Activated CD4-positive, alpha-beta T cell treated with anti-CD3 and anti-CD28 coated beads for 36 hours (primary cell): ENCODE measurements around the gene HAVCR1. TPM values are rescaled to one million over a fixed set of nuclear protein-coding genes. Genes with fewer than 3 reads are reported as not detected.
"Not testable (repeated sequence)": the region's sequence is repeated elsewhere in the genome, so short reads cannot be mapped to it uniquely, and the experiment has no call there.

ENCODE experiments used
- ATAC-seq: fragments of 200-7000 bp; cut with Tn5 transposase; one replicate; pipeline ENCODE4 v1.10.0; 2021; ENCODE audit warnings: mild to moderate bottlenecking, moderate library complexity
- CTCF ChIA-PET: fragments of 350-600 bp; sonication (Branson Sonifier 250); formaldehyde crosslinking; loops from one replicate; lab custom pipeline; 2021; ENCODE audit warnings: antibody characterized with exemption; lab: Charles Lee
- POLR2A ChIA-PET: fragments of 350-600 bp; sonication (Branson Sonifier 250); formaldehyde crosslinking; loops from one replicate; lab custom pipeline; 2021; ENCODE audit warnings: antibody characterized with exemption, inconsistent platforms; lab: Charles Lee
- DNase-seq: peaks from one replicate; pipeline ENCODE4 v3.0.0-alpha.2; 2020
- H3K27ac Mint-ChIP-seq: one replicate; pipeline ENCODE4 v1.8.0; 2021; ENCODE audit warnings: mixed read lengths
- H3K27me3 Mint-ChIP-seq: one replicate; pipeline ENCODE4 v1.8.0; 2021; ENCODE audit warnings: mixed read lengths
- H3K36me3 Mint-ChIP-seq: one replicate; pipeline ENCODE4 v1.8.0; 2021; ENCODE audit warnings: low read depth, mixed read lengths
- H3K4me1 Mint-ChIP-seq: one replicate; pipeline ENCODE4 v1.8.0; 2021; ENCODE audit warnings: mixed read lengths
- H3K4me3 Mint-ChIP-seq: one replicate; pipeline ENCODE4 v1.8.0; 2021; ENCODE audit warnings: mild to moderate bottlenecking, moderate library complexity, mixed read lengths
- H3K9me3 Mint-ChIP-seq: one replicate; pipeline ENCODE4 v1.8.0; 2021; ENCODE audit warnings: low read depth, mixed read lengths
- intact Hi-C, 2 experiments: fragments of 100-400 bp; cut with DNase I in 1 of 2; cut with micrococcal nuclease in 1 of 2; formaldehyde crosslinking; loops; one replicate each; pipeline versions ENCODE4 v1.14.2 to v1.15.1; 2022 to 2024; cut with DNase I, micrococcal nuclease
- total RNA-seq, 2 experiments: library from RNA; stranded (reverse); gene quantifications; one replicate each; pipeline ENCODE4 v1.2.3, GENCODE V29; 2021

Gene HAVCR1
- total RNA-seq, 2 experiments from 2014 or later = 0.65 TPM; not detected in 1

DNA sequence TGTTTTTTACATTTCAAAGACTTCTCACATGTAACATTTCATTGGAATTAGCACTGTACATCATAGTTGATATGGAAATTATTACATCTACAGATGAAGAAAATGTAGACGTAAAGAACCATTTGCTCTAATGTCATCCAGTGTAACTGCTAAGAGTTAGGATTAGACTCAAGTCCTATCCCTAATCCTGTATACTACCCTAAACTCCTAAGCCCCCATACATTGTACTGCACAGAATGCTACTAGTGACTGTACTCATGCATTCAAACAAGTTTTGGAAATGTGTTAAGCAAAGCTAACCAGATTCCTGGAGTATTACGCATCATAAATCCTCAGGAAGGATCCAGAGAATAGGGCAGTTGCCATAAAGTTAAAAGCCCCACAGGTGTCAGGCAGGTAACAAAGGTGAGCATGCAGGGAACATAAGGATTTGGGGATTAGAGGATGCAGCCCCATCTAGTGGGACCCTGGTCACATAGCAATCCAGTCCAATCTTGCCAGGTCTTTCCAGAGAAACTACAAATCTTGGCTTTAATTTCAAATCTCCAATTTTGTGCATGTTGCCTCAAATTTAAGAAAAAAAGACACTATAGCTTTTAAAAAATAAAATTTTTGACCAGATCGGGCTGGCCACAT, 32.0 kb downstream of the HAVCR1 start:
- no peak overlapping the region for H3K27ac Mint-ChIP-seq
- H3K36me3 Mint-ChIP-seq = no peaks in the 10 kb centered on the region
- no peak overlapping the region for H3K4me3 Mint-ChIP-seq
- ATAC-seq (no peak), DNase-seq (peak; percentile 32)
- H3K27me3 Mint-ChIP-seq = no peaks in the 10 kb centered on the region
- POLR2A ChIA-PET = no interaction called here
- peaks cover 36% of the 10 kb centered on the region for H3K4me1 Mint-ChIP-seq
- no peaks in the 10 kb centered on the region for H3K9me3 Mint-ChIP-seq
- CTCF ChIA-PET = interaction anchor here (0.6 to 1.3 kb wide), 8 partner anchors 10 to 1605 kb away, joined by 3 to 4 read pairs (median 3); no protein-coding TSS in a partner anchor
- intact Hi-C loops = loop anchor here (5.0 to 10.0 kb wide), 5 partner anchors 48 to 1890 kb away; no protein-coding TSS in a partner anchor

DNA sequence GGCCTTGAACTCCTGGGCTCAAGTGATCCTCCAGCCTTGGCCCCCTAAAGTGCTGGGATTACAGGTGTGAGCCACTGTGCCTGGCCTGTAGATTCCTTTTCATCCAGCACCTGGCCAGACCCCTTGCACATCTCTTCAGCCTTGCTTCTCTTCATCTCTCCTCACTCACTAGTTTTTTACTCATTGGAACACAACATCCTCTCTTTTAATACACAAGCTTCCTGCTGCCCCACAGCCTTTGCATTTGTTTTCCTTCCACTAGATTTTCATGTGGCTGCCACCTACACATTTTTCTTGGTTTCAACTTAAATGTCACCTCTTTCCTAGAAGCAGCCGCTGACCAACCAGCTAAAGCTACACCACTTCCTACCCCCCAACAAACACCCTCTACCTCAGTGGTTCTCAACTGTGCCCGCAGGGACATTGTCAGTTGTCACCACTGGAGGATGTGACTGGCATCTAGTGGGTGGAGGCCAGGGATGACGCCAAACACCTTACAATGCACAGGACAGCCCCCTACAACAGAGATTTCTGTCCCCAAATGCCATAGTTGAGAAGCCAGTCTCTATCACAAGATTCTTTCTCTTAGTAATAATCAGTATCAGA, 33.7 kb downstream of the HAVCR1 start:
- Mint-ChIP-seq H3K36me3 (no peaks in the 10 kb centered on the region), H3K27ac (peak overlapping the region; percentile 92), H3K27me3 (no peaks in the 10 kb centered on the region), H3K9me3 (no peaks in the 10 kb centered on the region), H3K4me3 (peak overlapping the region; percentile 8), H3K4me1 (peaks cover 32% of the 10 kb centered on the region)
- DNase-seq (peak; percentile 87), ATAC-seq (peak; percentile 97)
- CTCF ChIA-PET = interaction anchor here (0.6 to 1.7 kb wide), 8 partner anchors 10 to 197 kb away, joined by 3 to 6 read pairs (median 4); no protein-coding TSS in a partner anchor
- POLR2A ChIA-PET = interaction anchor here (0.6 to 1.5 kb wide), 2 partner anchors 117 to 161 kb away, joined by 3 to 5 read pairs; partner anchors contain the start of gene MED7
- intact Hi-C loops = loop anchor here (1.0 to 10.0 kb wide), 9 partner anchors 50 to 1888 kb away; partner anchors contain the start of gene HAVCR2 (in 1 of the 2)

DNA sequence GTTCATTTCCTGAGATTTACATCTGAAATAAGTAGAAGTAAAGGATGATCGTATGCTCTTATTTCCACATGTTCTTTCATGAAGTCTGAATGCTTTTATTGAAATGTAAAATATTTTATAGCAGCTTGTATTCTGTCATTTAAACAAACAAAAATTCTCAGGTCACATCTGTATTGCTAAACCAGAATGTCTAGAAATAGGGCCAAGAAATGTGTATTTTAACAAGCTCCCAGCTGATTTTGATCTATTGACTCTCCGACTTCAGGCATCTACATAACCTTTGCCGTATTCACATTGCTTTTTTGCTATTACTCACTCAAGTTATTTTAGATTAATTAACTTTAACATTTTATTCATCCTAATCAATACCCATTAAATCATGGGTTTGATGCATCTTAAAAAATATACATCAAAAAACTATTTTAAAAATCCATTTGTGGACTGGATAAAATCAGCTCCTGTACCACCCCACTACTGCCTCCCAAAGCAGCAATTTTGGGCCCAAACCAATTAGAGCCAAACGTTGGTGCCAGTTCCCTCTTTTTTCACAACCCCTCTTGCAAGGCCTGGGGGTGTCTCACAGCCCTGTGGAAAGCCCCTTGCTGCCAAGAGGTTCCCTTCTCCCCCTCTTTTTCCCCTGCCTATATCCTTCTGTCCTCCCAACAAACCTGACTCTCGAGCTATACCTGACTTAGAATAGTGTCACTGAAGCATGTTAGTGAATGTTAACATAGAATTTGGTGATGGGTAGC, 34.5 kb downstream of the HAVCR1 start:
- Mint-ChIP-seq H3K4me3 (no peak overlapping the region), H3K27ac (peak overlapping the region; percentile 92), H3K4me1 (peaks cover 32% of the 10 kb centered on the region), H3K9me3 (no peaks in the 10 kb centered on the region), H3K27me3 (no peaks in the 10 kb centered on the region), H3K36me3 (no peaks in the 10 kb centered on the region)
- ChIA-PET CTCF (interaction anchor here (0.7 to 1.7 kb wide), 6 partner anchors 11 to 197 kb away, joined by 3 to 6 read pairs (median 5); no protein-coding TSS in a partner anchor), POLR2A (interaction anchor here (1.5 kb wide), 1 partner anchor 118 kb away, joined by 5 read pairs; the partner anchor contains the start of gene MED7)
- intact Hi-C loops = loop anchor here (2.0 to 10.0 kb wide), 4 partner anchors 50 to 190 kb away; partner anchors contain the start of gene HAVCR2 (in 1 of the 2)
- no peak for ATAC-seq
- DNase-seq = no peak

DNA sequence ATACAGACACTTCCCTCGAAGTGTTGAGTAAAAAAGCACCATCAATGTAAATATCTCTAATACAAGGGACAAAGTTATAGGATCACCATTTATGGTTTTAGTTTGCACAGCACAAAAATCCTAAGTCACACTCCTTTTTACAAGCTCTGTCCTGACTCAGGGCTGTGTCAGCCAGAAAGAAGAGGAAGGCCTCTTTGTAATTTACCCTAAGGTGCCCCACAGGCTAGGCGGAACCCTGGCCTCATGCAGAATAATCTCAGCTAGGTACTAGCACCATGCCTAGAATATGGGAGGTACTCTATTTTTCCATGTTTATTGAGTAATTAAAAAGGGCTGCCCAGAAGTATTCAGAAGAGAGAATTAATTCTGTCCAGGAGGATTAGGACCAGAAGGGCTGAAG, 36.9 kb downstream of the HAVCR1 start:
- Mint-ChIP-seq H3K27me3 (no peaks in the 10 kb centered on the region), H3K4me1 (peaks cover 26% of the 10 kb centered on the region), H3K4me3 (no peak overlapping the region), H3K27ac (no peak overlapping the region), H3K36me3 (no peaks in the 10 kb centered on the region), H3K9me3 (no peaks in the 10 kb centered on the region)
- POLR2A ChIA-PET = interaction anchor here (0.5 kb wide), 1 partner anchor 85 kb away, joined by 3 read pairs; no protein-coding TSS in a partner anchor
- CTCF ChIA-PET = no interaction called here
- intact Hi-C loops = loop anchor here in 1 of 2 experiments (10.0 kb wide), 2 partner anchors 53 to 193 kb away; no protein-coding TSS in a partner anchor
- ATAC-seq (no peak), DNase-seq (no peak)

DNA sequence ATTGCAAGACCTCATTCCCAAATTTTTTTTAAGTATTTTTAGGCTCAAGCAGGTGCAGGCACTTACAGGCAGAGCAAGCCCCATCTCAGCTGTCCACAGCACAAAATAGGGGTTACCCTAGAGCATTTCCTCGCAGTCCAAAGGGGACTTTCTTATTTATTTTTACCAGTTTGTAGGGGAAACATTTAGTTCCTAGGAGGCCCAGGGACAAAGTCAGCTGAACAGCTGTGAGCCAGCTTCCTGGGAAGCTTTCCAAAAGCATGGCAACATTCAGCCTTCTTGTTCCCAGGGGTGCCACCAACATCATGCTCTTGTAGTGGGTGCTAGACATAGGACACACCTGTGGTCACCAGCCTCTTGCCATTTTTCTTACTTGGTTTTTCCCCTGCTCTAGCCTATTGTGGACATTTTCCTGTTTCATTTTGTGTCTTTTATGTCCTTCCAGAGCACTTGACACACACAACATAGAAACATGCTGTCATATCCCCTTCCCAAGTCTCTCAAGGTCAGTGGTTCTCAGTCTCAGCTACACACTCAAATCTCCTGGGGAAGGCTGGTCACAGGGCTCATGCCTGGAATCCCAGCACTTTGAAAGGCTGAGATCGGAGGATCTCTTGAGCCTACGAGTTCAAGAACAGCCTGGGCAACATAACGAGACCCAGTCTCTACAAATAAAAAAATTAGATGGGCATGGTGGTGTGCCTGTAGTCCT, 38.2 kb downstream of the HAVCR1 start:
- CTCF ChIA-PET = interaction anchor here (0.6 to 0.7 kb wide), 2 partner anchors 8 to 61 kb away, joined by 4 to 5 read pairs; no protein-coding TSS in a partner anchor
- intact Hi-C loops = loop anchor here in 1 of 2 experiments (10.0 kb wide), 2 partner anchors 54 to 194 kb away; no protein-coding TSS in a partner anchor
- Mint-ChIP-seq H3K27ac (no peak overlapping the region), H3K36me3 (no peaks in the 10 kb centered on the region), H3K9me3 (no peaks in the 10 kb centered on the region), H3K27me3 (no peaks in the 10 kb centered on the region), H3K4me1 (peaks cover 21% of the 10 kb centered on the region), H3K4me3 (no peak overlapping the region)
- ATAC-seq (no peak), DNase-seq (no peak)
- POLR2A ChIA-PET = no interaction called here

DNA sequence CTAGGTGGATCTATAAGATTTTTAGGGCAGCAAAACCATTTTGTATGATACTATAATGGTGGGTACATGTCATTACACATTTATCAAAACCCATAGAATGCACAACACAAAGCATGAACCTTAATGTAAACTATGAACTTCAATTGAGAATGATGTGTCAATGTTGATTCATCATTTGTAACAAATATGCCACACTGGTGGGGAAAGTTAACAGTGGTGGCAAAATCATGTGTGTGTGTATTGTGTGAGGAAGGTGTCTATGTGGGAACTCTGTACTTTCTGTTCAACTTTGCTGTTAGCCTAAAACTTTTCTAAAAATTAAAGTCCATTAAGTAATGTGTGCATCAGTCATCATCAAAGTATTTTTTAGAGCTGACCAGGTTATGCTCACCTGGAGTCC, 38.9 kb downstream of the HAVCR1 start:
- POLR2A ChIA-PET = no interaction called here
- Mint-ChIP-seq H3K4me1 (peaks cover 14% of the 10 kb centered on the region), H3K4me3 (no peak overlapping the region), H3K36me3 (no peaks in the 10 kb centered on the region), H3K27me3 (no peaks in the 10 kb centered on the region), H3K9me3 (no peaks in the 10 kb centered on the region), H3K27ac (no peak overlapping the region)
- peak; percentile 39 for ATAC-seq
- CTCF ChIA-PET = interaction anchor here (0.6 to 0.7 kb wide), 2 partner anchors 8 to 61 kb away, joined by 4 to 5 read pairs; no protein-coding TSS in a partner anchor
- DNase-seq = no peak
- intact Hi-C loops = loop anchor here in 1 of 2 experiments (10.0 kb wide), 2 partner anchors 55 to 195 kb away; no protein-coding TSS in a partner anchor

DNA sequence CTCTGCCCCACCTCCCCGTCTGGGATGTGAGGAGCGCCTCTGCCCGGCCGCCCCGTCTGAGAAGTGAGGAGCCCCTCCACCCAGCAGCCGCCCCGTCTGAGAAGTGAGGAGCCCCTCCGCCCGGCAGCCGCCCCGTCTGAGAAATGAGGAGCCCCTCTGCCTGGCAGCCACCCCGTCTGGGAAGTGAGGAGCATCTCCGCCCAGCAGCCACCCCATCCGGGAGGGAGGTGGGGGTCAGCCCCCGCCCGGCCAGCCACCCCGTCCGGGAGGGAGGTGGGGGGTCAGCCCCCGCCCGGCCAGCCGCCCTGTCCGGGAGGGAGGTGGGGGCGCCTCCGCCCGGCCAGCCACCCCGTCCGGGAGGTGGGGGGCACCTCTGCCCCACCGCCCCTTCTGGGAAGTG, 44.8 kb downstream of the HAVCR1 start:
- CTCF ChIA-PET, POLR2A ChIA-PET, H3K36me3 Mint-ChIP-seq, DNase-seq, H3K4me1 Mint-ChIP-seq, H3K27ac Mint-ChIP-seq, ATAC-seq, H3K4me3 Mint-ChIP-seq, H3K27me3 Mint-ChIP-seq, H3K9me3 Mint-ChIP-seq, intact Hi-C loops: not testable (repeated sequence)

DNA sequence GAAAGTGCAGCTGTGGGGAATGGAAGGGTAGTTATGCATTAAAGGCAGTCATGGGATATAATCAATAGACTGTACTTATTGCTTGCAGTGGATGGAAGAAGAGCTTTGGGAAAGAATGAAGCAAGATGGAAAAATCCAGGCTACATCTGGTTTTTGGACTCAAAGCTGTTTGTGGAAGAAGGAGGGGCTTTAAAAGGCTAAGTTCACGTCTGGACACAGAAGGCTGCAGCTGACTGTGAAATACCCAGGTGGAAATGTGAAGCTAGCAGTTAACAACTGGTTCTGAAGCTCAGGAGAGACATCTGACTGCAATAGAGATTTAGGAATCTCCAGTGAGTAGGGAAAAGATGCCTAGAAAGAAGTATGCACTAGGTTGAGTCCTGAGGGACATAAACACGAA, 52.7 kb downstream of the HAVCR1 start:
- CTCF ChIA-PET = no interaction called here
- H3K27me3 Mint-ChIP-seq = no peaks in the 10 kb centered on the region

DNA sequence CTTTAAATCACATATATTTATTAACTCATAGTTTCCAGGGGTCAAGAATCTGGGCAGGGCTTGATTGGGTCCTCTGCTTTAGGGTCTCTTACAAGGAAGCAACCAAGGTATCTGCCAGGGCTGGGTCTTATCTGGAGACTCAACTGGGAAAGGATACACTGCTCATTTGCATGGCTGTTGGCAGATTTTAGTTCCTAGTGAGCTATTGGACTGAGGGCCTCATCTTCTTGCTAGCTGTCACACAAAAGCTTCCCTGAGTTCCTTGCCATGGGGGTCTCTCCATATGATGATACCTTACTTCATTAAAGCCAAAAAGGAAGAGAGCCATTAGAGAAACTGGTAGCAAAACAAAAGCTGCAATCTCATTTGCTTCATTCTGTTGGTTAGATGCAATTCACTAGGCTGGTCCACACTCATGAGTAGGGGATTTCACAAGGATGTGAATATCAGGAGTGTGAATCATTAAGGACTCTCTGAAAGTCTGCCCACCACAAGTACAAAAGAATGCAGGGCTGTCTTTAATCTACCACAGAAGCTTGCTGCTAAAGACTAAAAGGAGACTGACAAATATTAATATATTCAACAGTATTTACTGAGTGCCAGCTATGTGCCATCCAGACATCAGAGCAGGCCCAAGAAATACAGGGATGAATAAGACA, 53.9 kb downstream of the HAVCR1 start:
- ATAC-seq (peak; percentile 89), DNase-seq (no peak)
- Mint-ChIP-seq H3K36me3 (peaks cover 2% of the 10 kb centered on the region), H3K27me3 (no peaks in the 10 kb centered on the region), H3K27ac (no peak overlapping the region), H3K4me3 (no peak overlapping the region), H3K9me3 (peaks cover 6% of the 10 kb centered on the region), H3K4me1 (peaks cover 11% of the 10 kb centered on the region)
- intact Hi-C loops = no loop called here
- POLR2A ChIA-PET = no interaction called here
- CTCF ChIA-PET = interaction anchor here (0.5 kb wide), 1 partner anchor 48 kb away, joined by 4 read pairs; no protein-coding TSS in a partner anchor

More for the DNA sequence above, 52.7 kb downstream of the HAVCR1 start:
- H3K4me1 Mint-ChIP-seq = peaks cover 11% of the 10 kb centered on the region
- ATAC-seq (no peak), DNase-seq (no peak)
- H3K9me3 Mint-ChIP-seq = no peaks in the 10 kb centered on the region
- no peaks in the 10 kb centered on the region for H3K36me3 Mint-ChIP-seq
- intact Hi-C loops = no loop called here
- no peak overlapping the region for H3K4me3 Mint-ChIP-seq
- POLR2A ChIA-PET = no interaction called here
- no peak overlapping the region for H3K27ac Mint-ChIP-seq

DNA sequence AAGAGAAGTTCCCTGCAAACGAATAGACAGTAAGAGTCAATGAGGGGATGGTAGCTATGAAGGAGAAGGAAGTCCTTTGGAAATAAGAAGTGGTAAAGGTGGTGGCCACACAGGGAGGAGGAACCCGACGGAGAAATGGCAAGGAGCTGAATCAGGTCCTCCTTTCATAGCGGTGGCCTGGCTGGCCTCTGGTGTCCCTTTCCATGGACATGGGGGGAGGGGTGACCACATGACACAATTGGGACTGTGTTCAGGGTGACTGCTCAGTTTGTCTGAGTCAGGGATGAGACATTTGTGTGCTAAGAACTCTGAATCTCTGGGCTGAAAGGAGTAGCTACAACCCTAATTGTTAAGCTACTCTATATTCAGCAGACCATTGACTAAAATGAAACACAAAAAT, 67.2 kb downstream of the HAVCR1 start:
- no peaks in the 10 kb centered on the region for H3K9me3 Mint-ChIP-seq

More for the DNA sequence above, 67.2 kb downstream of the HAVCR1 start:
- DNase-seq = no peak
- Mint-ChIP-seq H3K36me3 (no peaks in the 10 kb centered on the region), H3K27ac (peak overlapping the region; percentile 29), H3K4me1 (no peaks in the 10 kb centered on the region), H3K27me3 (peaks cover 2% of the 10 kb centered on the region), H3K4me3 (no peak overlapping the region)
- ChIA-PET POLR2A (no interaction called here), CTCF (interaction anchor here (0.6 to 0.9 kb wide), 2 partner anchors 10 to 141 kb away, joined by 3 read pairs; no protein-coding TSS in a partner anchor)
- intact Hi-C loops = no loop called here
- no peak for ATAC-seq
